ENCODE measurements around the gene PINK1. TPM values are rescaled to one million over a fixed set of nuclear protein-coding genes. Genes with fewer than 3 reads are reported as not detected.

The PINK1 gene
- polyA plus RNA-seq, 1 donor from 2014 or later = 73.4 TPM

GRCh38 chr1:20691872-20692271 lies 58.6 kb downstream of the PINK1 start:
- Histone ChIP-seq H3K27me3 (ENCODE audit: insufficient read depth, low read depth, low read length) (no peaks in the 10 kb centered on the region), H3K79me2 (replicated peaks; ENCODE audit: insufficient read depth, low read length) (no peaks in the 10 kb centered on the region), H3K4me2 (ENCODE audit: low read length) (no peak overlapping the region), H3K9me3 (ENCODE audit: low read length) (no peaks in the 10 kb centered on the region), H3K27ac (ENCODE audit: low read length) (no peak overlapping the region), H3F3A (ENCODE audit: insufficient read depth, low read length, poor library complexity, severe bottlenecking) (no peaks in the 10 kb centered on the region), H3K9ac (ENCODE audit: low read length) (no peak overlapping the region), H2AFZ (ENCODE audit: low read depth, low read length) (no peak overlapping the region), H4K20me1 (ENCODE audit: insufficient read depth) (no peaks in the 10 kb centered on the region), H3K4me3 (ENCODE audit: low read length) (no peak overlapping the region), H3K9me2 (ENCODE audit: insufficient read depth, low read length) (no peaks in the 10 kb centered on the region), H3K36me3 (ENCODE audit: insufficient read depth, low read length) (no peaks in the 10 kb centered on the region)
- TF ChIP-seq REST (IDR thresholded peaks at IDR 0.05; ENCODE audit: borderline replicate concordance) = no peak
- TF ChIP-seq SMC3 (conservative IDR thresholded peaks at IDR 0.05; ENCODE audit: poor library complexity) = no peak

- Histone ChIP-seq H3K9me2 (ENCODE audit: insufficient read depth, low read length) (no peaks in the 10 kb centered on the region), H3K27me3 (ENCODE audit: insufficient read depth, low read depth, low read length) (no peaks in the 10 kb centered on the region), H3F3A (ENCODE audit: insufficient read depth, low read length, poor library complexity, severe bottlenecking) (no peaks in the 10 kb centered on the region), H3K27ac (ENCODE audit: low read length) (no peak overlapping the region), H3K36me3 (ENCODE audit: insufficient read depth, low read length) (no peaks in the 10 kb centered on the region), H4K20me1 (ENCODE audit: insufficient read depth) (no peaks in the 10 kb centered on the region), H3K4me3 (ENCODE audit: low read length) (no peak overlapping the region), H3K9ac (ENCODE audit: low read length) (no peak overlapping the region), H2AFZ (ENCODE audit: low read depth, low read length) (no peak overlapping the region), H3K4me2 (ENCODE audit: low read length) (no peak overlapping the region), H3K9me3 (ENCODE audit: low read length) (no peaks in the 10 kb centered on the region), H3K79me2 (replicated peaks; ENCODE audit: insufficient read depth, low read length) (no peaks in the 10 kb centered on the region)
- TF ChIP-seq CTCF (IDR thresholded peaks at IDR 0.05; ENCODE audit: poor library complexity, severe bottlenecking) (no peak), SMC3 (conservative IDR thresholded peaks at IDR 0.05; ENCODE audit: poor library complexity) (no peak), EZH2 (IDR thresholded peaks at IDR 0.05; ENCODE audit: borderline replicate concordance, insufficient read depth, low read length, poor library complexity, severe bottlenecking) (no peak), TAF1 (IDR thresholded peaks at IDR 0.05; ENCODE audit: low read depth) (no peak), REST (IDR thresholded peaks at IDR 0.05; ENCODE audit: borderline replicate concordance) (no peak), POLR2AphosphoS5 (IDR thresholded peaks at IDR 0.05) (no peak), MXI1 (conservative IDR thresholded peaks at IDR 0.05; ENCODE audit: poor library complexity, severe bottlenecking) (no peak), RAD21 (conservative IDR thresholded peaks at IDR 0.05) (no peak), EP300 (conservative IDR thresholded peaks at IDR 0.05; ENCODE audit: poor library complexity, severe bottlenecking) (no peak)
Observed at GRCh38 chr1:20693623-20694022, 60.4 kb downstream of the PINK1 start.

All from neural cell (in vitro differentiated cells).